IPS-18c (cell line): ENCODE data around the gene KRT78.

Experiments
- H3K4me3 ChIP-seq: 2 replicates; pipeline ENCODE4 v1.7.0; 2013; ENCODE audit warnings: low read depth, mild to moderate bottlenecking, low read length, moderate library complexity; ENCODE audit not compliant: insufficient read depth
- H3K9me3 ChIP-seq: one replicate; pipeline ENCODE4 v1.6.1; 2013; ENCODE audit warnings: mild to moderate bottlenecking, low read length, moderate library complexity; ENCODE audit not compliant: control insufficient read depth, insufficient read depth

The KRT78 gene

GRCh38 chr12:52809166-52809565, 39.6 kb downstream of the KRT78 start:
- no peak overlapping the region for H3K4me3 ChIP-seq
- no peaks in the 10 kb centered on the region for H3K9me3 ChIP-seq

GRCh38 chr12:52808573-52809160, 40.1 kb downstream of the KRT78 start:
- no peaks in the 10 kb centered on the region for H3K9me3 ChIP-seq
- H3K4me3 ChIP-seq: no peak overlapping the region

- Histone ChIP-seq H3K9me3 (no peaks in the 10 kb centered on the region), H3K4me3 (no peak overlapping the region)
Observed at GRCh38 chr12:52807544-52808470, 41.0 kb downstream of the KRT78 start.

- no peaks in the 10 kb centered on the region for H3K9me3 ChIP-seq
- no peak overlapping the region for H3K4me3 ChIP-seq
Observed at GRCh38 chr12:52806821-52807543, 41.8 kb downstream of the KRT78 start.

- H3K9me3 ChIP-seq: no peaks in the 10 kb centered on the region
Observed at GRCh38 chr12:52806169-52806811, 42.5 kb downstream of the KRT78 start.

GRCh38 chr12:52805739-52806138, 43.1 kb downstream of the KRT78 start:
- no peaks in the 10 kb centered on the region for H3K9me3 ChIP-seq
- H3K4me3 ChIP-seq: no peak overlapping the region

More at GRCh38 chr12:52806169-52806811, 42.5 kb downstream of the KRT78 start:
- no peak overlapping the region for H3K4me3 ChIP-seq

- Histone ChIP-seq H3K9me3 (no peaks in the 10 kb centered on the region), H3K4me3 (no peak overlapping the region)
Observed at GRCh38 chr12:52805000-52805399, 43.8 kb downstream of the KRT78 start.

- no peaks in the 10 kb centered on the region for H3K9me3 ChIP-seq
- H3K4me3 ChIP-seq: no peak overlapping the region
Observed at GRCh38 chr12:52802442-52802841, 46.4 kb downstream of the KRT78 start.

- Histone ChIP-seq H3K4me3 (no peak overlapping the region), H3K9me3 (no peaks in the 10 kb centered on the region)
Observed at GRCh38 chr12:52801773-52802172, 47.0 kb downstream of the KRT78 start.

- Histone ChIP-seq H3K4me3 (no peak overlapping the region), H3K9me3 (peaks cover 2% of the 10 kb centered on the region)
Observed at GRCh38 chr12:52800259-52800917, 48.4 kb downstream of the KRT78 start.

- no peak overlapping the region for H3K4me3 ChIP-seq
- H3K9me3 ChIP-seq: peaks cover 2% of the 10 kb centered on the region
Observed at GRCh38 chr12:52799505-52800211, 49.1 kb downstream of the KRT78 start.

GRCh38 chr12:52798671-52799504, 49.9 kb downstream of the KRT78 start:
- no peak overlapping the region for H3K4me3 ChIP-seq

GRCh38 chr12:52798003-52798670, 50.7 kb downstream of the KRT78 start:
- Histone ChIP-seq H3K9me3 (peaks cover 2% of the 10 kb centered on the region), H3K4me3 (no peak overlapping the region)

More at GRCh38 chr12:52798671-52799504, 49.9 kb downstream of the KRT78 start:
- peaks cover 2% of the 10 kb centered on the region for H3K9me3 ChIP-seq

GRCh38 chr12:52797529-52797894, 51.3 kb downstream of the KRT78 start:
- H3K9me3 ChIP-seq: peaks cover 2% of the 10 kb centered on the region

GRCh38 chr12:52796839-52797528, 51.8 kb downstream of the KRT78 start:
- Histone ChIP-seq H3K9me3 (peaks cover 2% of the 10 kb centered on the region), H3K4me3 (no peak overlapping the region)

More at GRCh38 chr12:52797529-52797894, 51.3 kb downstream of the KRT78 start:
- no peak overlapping the region for H3K4me3 ChIP-seq
